IPS DF 4.7 (cell line): ENCODE results near the gene GOLPH3.
"Not testable (repeated sequence)": the region's sequence is repeated elsewhere in the genome, so short reads cannot be mapped to it uniquely, and the experiment has no call there.

Source experiments
- DNase-seq: peaks from one replicate; pipeline ENCODE4 v3.0.0-alpha.2; 2013; ENCODE audit warnings: low spot score; ENCODE audit errors: extremely low read depth

GOLPH3 gene

DNA sequence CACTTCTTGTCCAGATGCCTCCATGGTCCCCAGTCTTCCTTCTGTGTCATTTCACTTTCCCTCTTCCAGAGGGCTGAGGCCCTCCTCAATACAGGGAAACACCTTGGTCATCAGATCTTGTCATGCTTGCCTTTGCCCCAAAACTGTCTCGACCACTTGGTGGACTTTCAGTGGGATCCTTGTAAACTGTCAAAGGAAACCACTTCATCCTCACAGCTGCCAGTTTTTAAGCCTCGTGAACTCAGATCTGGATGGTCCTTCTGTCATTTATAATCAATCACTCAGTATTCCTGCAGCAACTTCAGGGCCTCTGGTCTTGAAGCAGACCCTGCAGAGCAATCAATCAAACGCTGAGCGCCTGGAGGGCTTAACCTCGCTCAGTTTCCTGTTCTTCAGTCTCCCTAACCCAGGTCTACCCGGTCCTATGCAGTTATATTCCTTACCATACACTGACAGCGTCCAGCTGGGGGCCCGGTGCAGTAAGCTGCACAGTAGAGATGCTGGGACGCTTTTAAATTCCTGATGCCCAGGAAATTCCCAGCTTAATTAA is 74.6 kb downstream of the GOLPH3 start:
- no peak for DNase-seq

DNA sequence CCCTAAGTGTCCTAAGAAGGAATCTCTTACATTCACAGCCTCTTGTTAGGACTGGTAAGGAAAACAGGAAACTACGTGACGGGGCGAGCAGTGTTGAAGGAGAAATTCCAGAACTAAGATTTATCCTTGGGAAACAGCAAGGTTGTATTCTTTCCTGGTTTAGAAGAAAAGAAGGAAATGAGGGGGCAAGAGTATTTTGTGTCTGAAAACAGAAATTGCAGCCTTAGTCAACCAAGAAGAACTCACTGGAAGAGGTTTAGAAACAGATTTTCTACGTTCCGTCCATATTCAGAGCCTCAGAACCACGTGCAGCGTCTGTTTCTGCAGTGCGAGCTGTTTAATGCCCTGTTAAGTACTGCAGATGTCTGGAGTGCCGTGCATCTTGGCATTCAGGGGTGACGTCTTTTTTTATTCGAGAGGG is 75.2 kb downstream of the GOLPH3 start:
- no peak for DNase-seq

DNA sequence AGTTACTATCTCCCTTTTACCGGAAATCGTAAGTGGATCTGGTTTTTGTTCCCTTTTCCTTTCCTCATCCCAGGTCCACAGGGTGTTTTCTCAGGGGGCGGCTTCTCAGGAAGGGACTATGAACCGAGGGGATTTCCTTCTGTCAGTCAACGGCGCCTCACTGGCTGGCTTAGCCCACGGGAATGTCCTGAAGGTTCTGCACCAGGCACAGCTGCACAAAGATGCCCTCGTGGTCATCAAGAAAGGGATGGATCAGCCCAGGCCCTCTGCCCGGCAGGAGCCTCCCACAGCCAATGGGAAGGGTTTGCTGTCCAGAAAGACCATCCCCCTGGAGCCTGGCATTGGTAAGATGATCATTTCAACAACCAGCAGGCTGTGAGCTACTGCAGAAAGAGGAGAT is 75.8 kb downstream of the GOLPH3 start:
- DNase-seq = no peak

DNA sequence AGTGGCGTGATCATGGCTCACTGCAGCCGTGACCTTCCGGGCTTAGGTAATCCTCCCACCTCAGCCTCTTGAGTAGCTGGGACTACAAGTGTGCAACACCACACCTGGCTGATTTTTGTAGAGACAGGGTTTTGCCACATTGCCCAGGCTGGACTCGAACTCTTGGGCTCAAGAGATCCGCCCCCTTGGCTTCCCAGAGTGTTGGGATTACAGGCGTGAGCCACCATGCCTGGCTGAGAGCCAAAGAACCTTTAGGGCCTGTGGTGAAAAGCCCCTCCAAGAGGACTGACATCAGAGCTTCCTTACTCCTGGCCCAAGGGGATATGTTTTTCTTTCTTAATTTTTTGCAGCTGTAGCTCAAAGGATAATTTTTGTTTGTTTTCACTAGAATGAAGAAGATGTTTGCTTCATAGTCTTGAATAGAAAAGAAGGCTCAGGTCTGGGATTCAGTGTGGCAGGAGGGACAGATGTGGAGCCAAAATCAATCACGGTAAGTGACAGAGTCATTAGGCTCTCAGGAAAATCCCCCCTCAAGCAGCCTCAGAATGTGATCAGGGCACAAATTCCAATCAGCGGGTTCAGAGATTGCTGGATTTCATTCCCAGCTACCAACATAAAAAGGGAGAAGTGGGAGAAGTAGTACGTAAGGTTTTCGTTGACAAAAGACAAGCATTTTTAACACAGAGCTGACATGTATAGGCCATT is 77.1 kb downstream of the GOLPH3 start:
- no peak for DNase-seq

DNA sequence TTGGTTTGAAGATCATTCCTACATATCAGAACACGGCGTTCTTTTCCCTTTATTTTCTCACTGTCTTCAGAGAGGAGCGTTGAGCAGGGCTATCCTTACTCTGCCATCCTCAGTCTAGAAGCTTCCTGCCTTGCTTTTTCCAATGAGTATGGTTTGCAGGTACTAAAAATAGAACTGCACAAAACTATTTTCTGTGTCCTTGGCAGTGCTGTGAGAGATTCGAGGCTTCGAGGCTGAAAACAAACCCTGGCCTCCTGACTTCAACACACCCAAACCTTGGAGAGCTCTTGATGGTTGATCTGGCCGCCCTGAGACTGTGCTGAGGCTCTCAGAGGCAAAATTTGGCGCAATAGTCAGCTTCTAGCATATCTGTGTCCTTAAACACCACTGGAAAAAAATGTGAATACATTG is 78.9 kb downstream of the GOLPH3 start:
- no peak for DNase-seq

DNA sequence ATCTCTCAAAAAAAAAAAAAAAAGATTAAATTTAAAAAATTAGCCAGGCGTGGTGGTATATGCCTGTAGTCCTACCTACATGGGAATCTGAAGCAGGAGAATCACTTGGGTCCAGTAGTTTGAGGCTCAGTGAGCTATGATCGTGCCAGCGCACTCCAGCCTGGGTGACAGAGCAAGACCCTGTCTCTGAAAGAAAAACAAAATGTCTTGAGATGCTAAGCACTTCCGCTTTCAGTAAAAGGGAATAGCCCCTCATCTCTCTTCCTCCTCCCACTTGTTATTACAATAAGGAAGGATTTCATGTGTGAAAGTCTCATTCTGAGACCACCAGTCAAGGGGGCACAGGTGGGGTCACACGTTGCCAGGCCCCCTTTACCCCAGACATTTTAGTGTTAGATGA is 79.4 kb downstream of the GOLPH3 start:
- DNase-seq = no peak

DNA sequence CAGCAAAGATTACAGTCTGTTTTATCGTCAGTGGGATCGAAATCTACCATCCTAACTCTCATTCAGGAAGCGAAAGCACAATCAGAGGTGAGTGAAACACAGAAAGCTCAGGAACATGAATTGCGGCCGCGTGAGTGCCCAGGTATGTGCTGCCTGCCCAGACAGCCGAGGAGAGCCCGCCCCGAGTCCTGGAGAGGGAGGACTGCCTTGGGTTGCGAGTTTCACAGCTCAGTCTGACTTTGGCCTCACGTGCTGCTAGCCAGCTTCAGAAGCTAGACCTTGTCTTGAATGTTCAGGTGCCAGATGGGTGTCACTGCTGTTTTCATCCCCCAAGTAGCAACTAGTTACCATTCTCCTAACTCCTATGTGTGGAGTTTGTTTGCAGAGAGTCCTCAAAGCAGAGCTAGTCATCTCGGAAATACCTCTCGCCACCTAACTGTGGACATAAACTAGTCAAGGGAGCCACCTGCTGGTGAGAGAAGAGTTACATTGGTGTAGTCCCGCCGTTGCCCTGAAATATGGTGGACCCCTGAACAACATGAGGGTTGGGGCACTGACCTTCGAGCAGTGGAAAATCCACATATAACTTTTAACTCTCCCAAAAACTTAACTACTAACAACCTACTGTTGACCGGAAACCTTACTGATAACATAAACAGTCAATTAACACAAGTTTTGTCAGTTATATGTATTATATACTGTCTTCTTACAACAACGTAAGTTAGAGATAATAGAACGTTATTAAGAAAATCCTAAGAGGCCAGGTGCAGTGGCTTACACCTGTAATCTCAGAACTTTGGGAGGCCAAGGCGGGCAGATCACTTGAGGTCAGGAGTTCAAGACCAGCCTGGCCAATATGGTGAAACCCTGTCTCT is 80.9 kb downstream of the GOLPH3 start:
- peak; percentile 64 for DNase-seq

DNA sequence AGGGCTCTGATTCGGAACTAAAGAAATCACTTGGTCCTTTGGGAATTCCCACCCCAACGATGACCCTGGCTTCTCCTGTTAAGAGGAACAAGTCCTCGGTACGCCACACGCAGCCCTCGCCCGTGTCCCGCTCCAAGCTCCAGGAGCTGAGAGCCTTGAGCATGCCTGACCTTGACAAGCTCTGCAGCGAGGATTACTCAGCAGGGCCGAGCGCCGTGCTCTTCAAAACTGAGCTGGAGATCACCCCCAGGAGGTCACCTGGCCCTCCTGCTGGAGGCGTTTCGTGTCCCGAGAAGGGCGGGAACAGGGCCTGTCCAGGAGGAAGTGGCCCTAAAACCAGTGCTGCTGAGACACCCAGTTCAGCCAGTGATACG is 83.4 kb downstream of the GOLPH3 start:
- DNase-seq = no peak

DNA sequence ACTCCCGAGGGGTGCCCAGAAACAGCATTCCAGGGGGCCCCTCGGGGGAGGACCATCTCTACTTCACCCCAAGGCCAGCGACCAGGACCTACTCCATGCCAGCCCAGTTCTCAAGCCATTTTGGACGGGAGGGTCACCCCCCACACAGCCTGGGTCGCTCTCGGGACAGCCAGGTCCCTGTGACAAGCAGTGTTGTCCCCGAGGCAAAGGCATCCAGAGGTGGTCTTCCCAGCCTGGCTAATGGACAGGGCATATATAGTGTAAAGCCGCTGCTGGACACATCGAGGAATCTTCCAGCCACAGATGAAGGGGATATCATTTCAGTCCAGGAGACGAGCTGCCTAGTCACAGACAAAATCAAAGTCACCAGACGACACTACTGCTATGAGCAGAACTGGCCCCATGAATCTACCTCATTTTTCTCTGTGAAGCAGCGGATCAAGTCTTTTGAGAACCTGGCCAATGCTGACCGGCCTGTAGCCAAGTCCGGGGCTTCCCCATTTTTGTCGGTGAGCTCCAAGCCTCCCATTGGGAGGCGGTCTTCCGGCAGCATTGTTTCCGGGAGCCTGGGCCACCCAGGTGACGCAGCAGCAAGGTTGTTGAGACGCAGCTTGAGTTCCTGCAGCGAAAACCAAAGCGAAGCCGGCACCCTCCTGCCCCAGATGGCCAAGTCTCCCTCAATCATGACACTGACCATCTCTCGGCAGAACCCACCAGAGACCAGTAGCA is 83.9 kb downstream of the GOLPH3 start:
- DNase-seq = no peak

DNA sequence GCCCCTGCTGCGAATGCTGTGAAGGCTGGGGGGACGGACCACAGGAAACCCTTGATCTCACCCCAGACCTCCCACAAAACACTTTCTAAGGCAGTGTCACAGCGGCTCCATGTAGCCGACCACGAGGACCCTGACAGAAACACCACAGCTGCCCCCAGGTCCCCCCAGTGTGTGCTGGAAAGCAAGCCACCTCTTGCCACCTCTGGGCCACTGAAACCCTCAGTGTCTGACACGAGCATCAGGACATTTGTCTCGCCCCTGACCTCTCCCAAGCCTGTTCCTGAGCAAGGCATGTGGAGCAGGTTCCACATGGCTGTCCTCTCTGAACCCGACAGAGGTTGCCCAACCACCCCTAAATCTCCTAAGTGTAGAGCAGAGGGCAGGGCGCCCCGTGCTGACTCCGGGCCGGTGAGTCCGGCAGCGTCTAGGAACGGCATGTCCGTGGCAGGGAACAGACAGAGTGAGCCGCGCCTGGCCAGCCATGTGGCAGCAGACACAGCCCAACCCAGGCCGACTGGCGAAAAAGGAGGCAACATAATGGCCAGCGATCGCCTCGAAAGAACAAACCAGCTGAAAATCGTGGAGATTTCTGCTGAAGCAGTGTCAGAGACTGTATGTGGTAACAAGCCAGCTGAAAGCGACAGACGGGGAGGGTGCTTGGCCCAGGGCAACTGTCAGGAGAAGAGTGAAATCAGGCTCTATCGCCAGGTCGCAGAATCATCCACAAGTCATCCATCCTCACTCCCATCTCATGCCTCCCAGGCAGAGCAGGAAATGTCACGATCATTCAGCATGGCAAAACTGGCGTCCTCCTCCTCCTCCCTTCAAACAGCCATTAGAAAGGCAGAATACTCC is 84.7 kb downstream of the GOLPH3 start:
- DNase-seq = no peak

DNA sequence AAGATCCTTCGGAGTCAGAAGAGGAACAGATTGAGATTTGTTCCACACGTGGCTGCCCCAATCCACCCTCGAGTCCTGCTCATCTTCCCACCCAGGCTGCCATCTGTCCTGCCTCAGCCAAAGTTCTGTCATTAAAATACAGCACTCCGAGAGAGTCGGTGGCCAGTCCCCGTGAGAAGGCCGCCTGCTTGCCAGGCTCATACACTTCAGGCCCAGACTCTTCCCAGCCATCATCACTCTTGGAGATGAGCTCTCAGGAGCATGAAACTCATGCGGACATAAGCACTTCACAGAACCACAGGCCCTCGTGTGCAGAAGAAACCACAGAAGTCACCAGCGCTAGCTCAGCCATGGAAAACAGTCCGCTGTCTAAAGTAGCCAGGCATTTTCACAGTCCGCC is 85.9 kb downstream of the GOLPH3 start:
- DNase-seq = no peak

DNA sequence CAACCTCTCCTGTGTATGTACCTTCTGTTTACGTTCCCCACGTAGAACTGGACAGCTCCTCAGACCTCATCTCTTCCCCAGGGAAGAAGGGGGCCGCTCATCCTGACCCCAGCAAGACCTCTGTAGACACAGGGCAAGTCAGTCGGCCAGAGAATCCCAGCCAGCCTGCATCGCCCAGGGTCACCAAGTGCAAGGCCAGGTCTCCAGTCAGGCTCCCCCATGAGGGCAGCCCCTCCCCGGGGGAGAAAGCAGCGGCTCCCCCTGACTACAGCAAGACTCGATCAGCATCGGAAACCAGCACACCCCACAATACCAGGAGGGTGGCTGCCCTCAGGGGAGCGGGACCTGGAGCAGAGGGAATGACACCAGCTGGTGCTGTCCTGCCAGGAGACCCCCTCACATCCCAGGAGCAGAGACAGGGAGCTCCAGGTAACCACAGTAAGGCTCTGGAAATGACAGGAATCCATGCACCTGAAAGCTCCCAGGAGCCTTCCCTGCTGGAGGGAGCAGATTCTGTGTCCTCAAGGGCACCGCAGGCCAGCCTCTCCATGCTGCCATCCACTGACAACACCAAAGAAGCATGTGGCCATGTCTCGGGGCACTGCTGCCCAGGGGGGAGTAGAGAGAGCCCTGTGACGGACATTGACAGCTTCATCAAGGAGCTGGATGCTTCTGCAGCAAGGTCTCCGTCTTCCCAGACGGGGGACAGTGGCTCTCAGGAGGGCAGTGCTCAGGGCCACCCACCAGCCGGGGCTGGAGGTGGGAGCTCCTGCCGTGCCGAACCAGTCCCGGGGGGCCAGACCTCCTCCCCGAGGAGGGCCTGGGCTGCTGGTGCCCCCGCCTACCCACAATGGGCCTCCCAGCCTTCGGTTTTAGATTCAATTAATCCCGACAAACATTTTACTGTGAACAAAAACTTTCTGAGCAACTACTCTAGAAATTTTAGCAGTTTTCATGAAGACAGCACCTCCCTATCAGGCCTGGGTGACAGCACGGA is 86.7 kb downstream of the GOLPH3 start:
- no peak for DNase-seq

DNA sequence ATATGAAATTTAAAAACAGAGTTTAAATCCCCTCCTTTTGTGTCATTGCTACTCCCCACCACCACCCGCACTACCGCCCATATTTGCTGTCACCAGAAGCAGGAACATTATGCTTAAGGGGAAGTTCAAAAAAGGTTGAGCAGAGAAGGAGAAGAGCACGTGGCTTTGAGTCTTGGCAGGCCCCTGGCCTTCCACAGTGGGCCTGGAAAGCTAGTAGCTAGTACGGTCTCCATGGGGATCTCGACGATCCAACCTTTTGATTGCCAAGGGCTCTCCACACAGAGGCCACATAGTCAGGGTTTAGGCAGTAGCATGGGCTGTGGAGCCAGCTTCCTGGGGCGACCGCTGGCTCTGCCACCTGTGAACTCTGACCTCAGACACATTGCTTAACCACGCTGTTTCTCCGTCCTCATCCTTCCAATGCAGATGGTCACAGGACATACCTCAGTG is 90.1 kb downstream of the GOLPH3 start:
- DNase-seq = no peak

DNA sequence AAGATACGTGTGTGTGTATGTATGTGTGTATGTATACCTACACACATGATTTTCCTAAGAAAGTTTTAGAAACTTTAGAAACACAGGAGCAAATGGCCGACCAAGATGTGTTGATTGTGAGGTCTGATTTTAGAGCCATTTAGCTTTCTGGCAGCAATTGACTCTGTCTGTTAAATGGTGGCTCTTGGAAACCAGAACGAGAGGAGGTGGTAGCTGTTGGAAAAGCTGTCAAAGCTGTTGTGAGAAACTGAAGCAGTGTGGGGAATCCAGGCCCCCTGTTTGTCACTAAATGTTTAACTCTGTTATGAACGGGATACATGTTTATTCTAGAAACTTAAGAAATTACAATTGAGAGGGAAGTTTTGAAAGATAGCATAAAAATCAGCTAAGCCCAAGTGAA is 91.4 kb downstream of the GOLPH3 start:
- no peak for DNase-seq

DNA sequence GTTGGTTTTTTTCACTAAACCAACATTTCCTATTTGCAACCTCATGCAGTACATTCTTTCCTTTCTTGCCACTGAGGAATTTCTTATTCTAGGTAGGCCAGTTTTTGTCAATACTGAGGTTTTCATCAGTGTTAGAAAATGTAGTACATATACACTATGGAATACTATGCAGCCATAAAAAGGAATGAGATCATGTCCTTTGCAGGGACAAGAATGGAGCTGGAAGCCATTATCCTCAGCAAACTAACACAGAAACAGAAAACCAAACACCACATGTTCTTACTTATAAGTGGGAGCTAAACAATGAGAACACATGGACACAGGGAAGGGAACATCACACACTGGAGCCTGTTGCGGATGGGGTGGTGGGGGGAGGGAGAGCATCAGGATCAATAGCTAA is 93.6 kb downstream of the GOLPH3 start:
- not testable (repeated sequence) for DNase-seq

DNA sequence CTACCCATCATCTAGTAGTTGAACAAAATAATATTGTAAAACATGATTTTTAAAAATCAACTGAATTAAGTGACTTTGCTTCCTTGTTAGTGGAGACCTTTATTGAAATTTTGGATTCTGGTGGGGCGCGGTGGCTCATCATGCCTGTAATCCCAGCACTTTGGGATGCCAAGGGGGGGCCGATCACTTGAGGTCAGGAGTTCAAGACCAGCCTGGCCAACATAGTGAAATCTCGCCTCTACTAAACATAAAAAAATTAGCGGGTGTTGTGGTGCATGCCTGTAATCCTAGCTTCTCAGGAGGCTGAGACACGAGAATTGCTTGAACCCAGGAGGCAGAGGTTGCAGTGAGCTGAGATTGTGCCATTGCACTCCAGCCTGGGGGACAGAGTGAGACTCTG is 95.3 kb downstream of the GOLPH3 start:
- DNase-seq = not testable (repeated sequence)

DNA sequence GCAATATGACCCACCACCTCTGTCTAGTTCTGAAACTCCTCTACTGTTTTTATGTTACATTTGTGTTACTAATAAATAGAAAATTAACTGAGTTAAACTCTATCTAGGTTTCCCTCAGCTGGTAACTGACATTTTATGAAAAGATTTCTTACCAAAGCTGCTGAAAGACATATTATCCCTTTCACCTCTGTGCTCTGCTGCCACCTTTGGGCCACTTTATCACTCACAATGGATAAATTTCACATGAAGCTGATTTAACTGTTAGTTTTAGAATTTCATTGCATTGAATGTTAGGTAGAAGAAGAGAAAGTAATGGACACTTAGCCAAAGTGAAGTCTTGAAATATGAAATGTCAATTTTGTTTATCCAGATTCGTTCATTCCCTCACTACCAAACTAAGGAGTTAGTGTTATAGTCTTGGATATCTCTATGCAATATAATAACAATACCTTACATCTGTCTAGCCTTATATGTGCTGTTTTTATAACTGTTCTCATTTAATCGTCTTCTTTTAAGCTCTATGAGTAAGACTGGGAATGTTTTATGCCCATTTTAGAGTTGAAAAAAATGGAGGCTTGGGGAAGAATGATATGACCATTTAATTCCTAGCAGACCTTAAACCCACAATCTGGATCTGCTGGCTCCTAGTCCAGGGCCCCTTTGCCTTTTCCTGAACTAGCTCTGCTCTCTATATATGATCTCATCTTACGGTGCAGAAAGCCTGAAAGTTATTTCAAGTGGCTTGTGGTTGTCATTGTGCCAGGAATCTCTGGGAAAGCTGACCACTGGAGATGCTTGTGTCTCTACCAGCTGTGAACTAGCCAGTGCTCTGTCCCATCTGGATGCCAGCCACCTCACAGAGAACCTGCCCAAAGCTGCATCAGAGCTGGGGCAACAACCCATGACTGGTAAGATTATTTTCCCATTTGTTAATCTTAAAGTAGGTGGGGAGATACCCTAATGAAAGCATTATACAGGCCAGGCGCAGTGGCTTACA is 97.1 kb downstream of the GOLPH3 start:
- peak; percentile 7 for DNase-seq
